Measurements from ENCODE around the gene CDHR2.

The CDHR2 gene, protein sequence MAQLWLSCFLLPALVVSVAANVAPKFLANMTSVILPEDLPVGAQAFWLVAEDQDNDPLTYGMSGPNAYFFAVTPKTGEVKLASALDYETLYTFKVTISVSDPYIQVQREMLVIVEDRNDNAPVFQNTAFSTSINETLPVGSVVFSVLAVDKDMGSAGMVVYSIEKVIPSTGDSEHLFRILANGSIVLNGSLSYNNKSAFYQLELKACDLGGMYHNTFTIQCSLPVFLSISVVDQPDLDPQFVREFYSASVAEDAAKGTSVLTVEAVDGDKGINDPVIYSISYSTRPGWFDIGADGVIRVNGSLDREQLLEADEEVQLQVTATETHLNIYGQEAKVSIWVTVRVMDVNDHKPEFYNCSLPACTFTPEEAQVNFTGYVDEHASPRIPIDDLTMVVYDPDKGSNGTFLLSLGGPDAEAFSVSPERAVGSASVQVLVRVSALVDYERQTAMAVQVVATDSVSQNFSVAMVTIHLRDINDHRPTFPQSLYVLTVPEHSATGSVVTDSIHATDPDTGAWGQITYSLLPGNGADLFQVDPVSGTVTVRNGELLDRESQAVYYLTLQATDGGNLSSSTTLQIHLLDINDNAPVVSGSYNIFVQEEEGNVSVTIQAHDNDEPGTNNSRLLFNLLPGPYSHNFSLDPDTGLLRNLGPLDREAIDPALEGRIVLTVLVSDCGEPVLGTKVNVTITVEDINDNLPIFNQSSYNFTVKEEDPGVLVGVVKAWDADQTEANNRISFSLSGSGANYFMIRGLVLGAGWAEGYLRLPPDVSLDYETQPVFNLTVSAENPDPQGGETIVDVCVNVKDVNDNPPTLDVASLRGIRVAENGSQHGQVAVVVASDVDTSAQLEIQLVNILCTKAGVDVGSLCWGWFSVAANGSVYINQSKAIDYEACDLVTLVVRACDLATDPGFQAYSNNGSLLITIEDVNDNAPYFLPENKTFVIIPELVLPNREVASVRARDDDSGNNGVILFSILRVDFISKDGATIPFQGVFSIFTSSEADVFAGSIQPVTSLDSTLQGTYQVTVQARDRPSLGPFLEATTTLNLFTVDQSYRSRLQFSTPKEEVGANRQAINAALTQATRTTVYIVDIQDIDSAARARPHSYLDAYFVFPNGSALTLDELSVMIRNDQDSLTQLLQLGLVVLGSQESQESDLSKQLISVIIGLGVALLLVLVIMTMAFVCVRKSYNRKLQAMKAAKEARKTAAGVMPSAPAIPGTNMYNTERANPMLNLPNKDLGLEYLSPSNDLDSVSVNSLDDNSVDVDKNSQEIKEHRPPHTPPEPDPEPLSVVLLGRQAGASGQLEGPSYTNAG (N-terminal part only)

DNA sequence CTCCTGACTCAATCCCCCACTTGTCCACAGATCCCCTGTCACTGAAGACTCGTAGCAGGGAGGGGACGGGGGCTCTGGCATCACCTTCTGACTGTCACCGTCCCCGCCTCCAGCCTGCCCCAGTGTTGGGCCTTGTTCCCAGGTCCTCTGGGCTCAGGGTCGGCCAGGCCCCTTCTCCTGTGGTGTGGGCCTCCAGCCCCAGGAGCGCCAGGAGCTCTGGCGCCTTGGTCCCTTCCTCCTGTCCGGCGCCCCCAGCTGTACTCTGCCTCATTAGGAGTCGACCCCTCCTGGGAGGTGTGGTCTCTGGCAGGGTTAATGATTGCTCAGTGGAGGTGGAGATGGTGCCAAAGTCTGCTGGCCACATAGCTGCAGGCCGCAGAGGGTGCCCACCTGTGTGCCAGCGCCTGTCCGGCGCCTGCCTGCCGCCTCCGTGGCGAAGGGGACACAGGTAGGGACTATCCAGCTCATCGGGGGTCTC lies at the start of gene CDHR2:
CDHR2 (plus strand) TSS at position 376 of the 478 bp plus-strand sequence. CDS start 16,011 bp downstream, outside the sequence.
- no peak within 1 kb of the TSS for H3K4me3 ChIP-seq (ENCODE audit: low read depth in 1 of 5, low read length in 5 of 5)
- peaks cover 0 to 9% (median 3%) of the 10 kb centered on the region in 5 donors for H3K4me1 ChIP-seq (ENCODE audit: control insufficient read depth in 5 of 5, insufficient read depth in 5 of 5, low read length in 5 of 5)
- no peak within 1 kb of the TSS for H3K9ac ChIP-seq (ENCODE audit: low read length in 5 of 5)
- H3K27ac ChIP-seq (ENCODE audit: low read depth, low read length): no peak within 1 kb of the TSS
- no peaks in the 10 kb centered on the region for H3K36me3 ChIP-seq (ENCODE audit: control insufficient read depth in 5 of 5, insufficient read depth in 5 of 5, low read length in 5 of 5)
- peaks cover 25 to 38% (median 29%) of the 10 kb centered on the region in 5 donors for H3K27me3 ChIP-seq (ENCODE audit: control insufficient read depth in 5 of 5, insufficient read depth in 4 of 5, low read length in 5 of 5)
- H3K9me3 ChIP-seq (ENCODE audit: control insufficient read depth in 5 of 5, low read length in 5 of 5): no peaks in the 10 kb centered on the region

DNA sequence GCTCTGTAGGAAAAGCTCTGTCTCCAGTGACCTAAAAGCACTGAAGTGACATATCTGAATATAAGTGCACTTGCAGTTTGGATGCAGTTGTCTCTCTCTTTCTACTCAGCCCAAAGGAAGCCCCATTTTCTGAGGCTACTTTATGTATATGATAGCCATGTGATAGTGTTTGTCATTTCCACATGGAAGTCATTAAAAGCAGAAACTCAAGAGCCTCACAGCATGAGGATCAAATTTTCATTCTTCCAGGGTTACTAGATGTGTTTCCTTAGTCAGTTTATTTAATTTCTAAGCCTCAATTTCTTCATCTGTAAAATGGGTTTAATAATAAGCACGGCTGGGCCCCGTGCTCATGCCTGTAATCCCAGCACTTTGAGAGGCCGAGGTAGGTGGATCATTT lies 48.6 kb upstream of the CDHR2 start:
- Histone ChIP-seq H3K27me3 (ENCODE audit: control insufficient read depth in 5 of 5, insufficient read depth in 4 of 5, low read length in 5 of 5) (no peaks in the 10 kb centered on the region), H3K27ac (ENCODE audit: low read depth, low read length) (no peak overlapping the region), H3K4me1 (ENCODE audit: control insufficient read depth in 5 of 5, insufficient read depth in 5 of 5, low read length in 5 of 5) (no peaks in the 10 kb centered on the region), H3K9me3 (ENCODE audit: control insufficient read depth in 5 of 5, low read length in 5 of 5) (no peaks in the 10 kb centered on the region), H3K9ac (ENCODE audit: low read length in 5 of 5) (no peak overlapping the region), H3K4me3 (ENCODE audit: low read depth in 1 of 5, low read length in 5 of 5) (no peak overlapping the region), H3K36me3 (ENCODE audit: control insufficient read depth in 5 of 5, insufficient read depth in 5 of 5, low read length in 5 of 5) (peaks cover 32 to 90% (median 72%) of the 10 kb centered on the region in 5 donors)

DNA sequence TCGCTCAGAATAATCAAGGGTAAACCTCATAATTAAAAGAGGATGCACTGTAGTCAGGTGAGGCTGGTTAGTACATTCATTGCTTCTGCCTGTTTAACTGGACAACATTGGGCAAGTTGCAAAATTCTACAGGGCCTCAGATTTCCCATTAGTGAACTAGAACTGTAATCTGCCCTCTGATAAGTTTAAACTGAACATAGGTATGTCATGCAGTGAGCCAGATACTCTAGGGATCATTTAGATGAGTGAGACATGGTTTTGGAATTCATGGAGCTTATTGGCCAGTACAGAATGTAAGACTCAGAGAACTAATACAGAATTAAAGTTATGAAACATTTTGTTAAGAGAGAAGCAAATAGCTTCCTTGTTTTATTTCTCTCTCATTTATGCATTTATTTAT lies 47.8 kb upstream of the CDHR2 start:
- H3K4me3 ChIP-seq (ENCODE audit: low read depth in 1 of 5, low read length in 5 of 5): no peak overlapping the region
- H3K36me3 ChIP-seq (ENCODE audit: control insufficient read depth in 5 of 5, insufficient read depth in 5 of 5, low read length in 5 of 5): peaks cover 35 to 88% (median 69%) of the 10 kb centered on the region in 5 donors
- H3K9me3 ChIP-seq (ENCODE audit: control insufficient read depth in 5 of 5, low read length in 5 of 5): no peaks in the 10 kb centered on the region
- no peaks in the 10 kb centered on the region for H3K4me1 ChIP-seq (ENCODE audit: control insufficient read depth in 5 of 5, insufficient read depth in 5 of 5, low read length in 5 of 5)
- no peak overlapping the region for H3K27ac ChIP-seq (ENCODE audit: low read depth, low read length)
- no peaks in the 10 kb centered on the region for H3K27me3 ChIP-seq (ENCODE audit: control insufficient read depth in 5 of 5, insufficient read depth in 4 of 5, low read length in 5 of 5)
- H3K9ac ChIP-seq (ENCODE audit: low read length in 5 of 5): no peak overlapping the region

DNA sequence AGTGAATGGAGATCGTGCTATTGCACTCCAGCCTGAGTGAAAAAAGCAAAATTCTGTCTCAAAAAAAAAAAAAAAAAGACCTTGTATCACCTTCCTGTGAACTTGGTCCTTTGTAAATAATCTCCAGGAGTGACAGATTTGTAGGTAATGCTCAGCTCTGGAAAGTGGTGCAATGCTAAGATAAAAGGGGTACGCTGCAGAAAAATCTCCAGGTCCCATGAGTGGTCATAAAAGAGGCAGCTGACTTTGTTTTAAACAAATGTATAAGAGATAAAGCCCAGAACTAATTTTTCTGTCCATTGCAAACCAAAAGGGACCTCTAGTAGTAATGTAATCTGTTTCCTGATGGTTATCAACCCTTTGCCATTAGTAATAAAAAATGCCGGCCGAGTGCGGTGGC lies 45.6 kb upstream of the CDHR2 start:
- Histone ChIP-seq H3K4me1 (ENCODE audit: control insufficient read depth in 5 of 5, insufficient read depth in 5 of 5, low read length in 5 of 5) (no peaks in the 10 kb centered on the region), H3K4me3 (ENCODE audit: low read depth in 1 of 5, low read length in 5 of 5) (no peak overlapping the region), H3K27me3 (ENCODE audit: control insufficient read depth in 5 of 5, insufficient read depth in 4 of 5, low read length in 5 of 5) (no peaks in the 10 kb centered on the region), H3K9me3 (ENCODE audit: control insufficient read depth in 5 of 5, low read length in 5 of 5) (no peaks in the 10 kb centered on the region), H3K36me3 (ENCODE audit: control insufficient read depth in 5 of 5, insufficient read depth in 5 of 5, low read length in 5 of 5) (peaks cover 29 to 88% (median 71%) of the 10 kb centered on the region in 5 donors), H3K9ac (ENCODE audit: low read length in 5 of 5) (no peak overlapping the region), H3K27ac (ENCODE audit: low read depth, low read length) (no peak overlapping the region)

DNA sequence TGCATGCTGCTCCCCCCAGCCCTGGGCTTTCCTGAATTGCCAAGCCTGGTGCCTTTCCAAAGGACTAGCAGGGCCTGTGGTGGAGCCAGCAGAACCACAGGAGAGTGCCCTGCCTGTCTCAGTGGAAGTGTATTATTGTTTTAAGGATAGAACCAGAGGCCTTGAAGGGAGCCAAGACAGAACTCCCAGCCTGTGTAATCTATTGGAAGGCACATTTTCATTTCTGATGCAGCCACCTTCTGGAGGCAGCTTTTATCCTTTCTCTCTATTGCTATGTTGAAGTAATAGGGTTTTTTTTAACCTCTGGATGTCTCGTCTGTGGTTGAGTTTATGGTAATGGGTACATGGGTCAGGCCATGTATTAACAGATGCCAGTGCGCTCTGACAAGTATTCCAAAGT lies 41.2 kb upstream of the CDHR2 start:
- no peak overlapping the region for H3K9ac ChIP-seq (ENCODE audit: low read length in 5 of 5)
- no peaks in the 10 kb centered on the region for H3K27me3 ChIP-seq (ENCODE audit: control insufficient read depth in 5 of 5, insufficient read depth in 4 of 5, low read length in 5 of 5)
- no peaks in the 10 kb centered on the region for H3K9me3 ChIP-seq (ENCODE audit: control insufficient read depth in 5 of 5, low read length in 5 of 5)
- peaks cover 15 to 61% (median 44%) of the 10 kb centered on the region in 5 donors for H3K36me3 ChIP-seq (ENCODE audit: control insufficient read depth in 5 of 5, insufficient read depth in 5 of 5, low read length in 5 of 5)
- no peaks in the 10 kb centered on the region for H3K4me1 ChIP-seq (ENCODE audit: control insufficient read depth in 5 of 5, insufficient read depth in 5 of 5, low read length in 5 of 5)
- no peak overlapping the region for H3K27ac ChIP-seq (ENCODE audit: low read depth, low read length)
- no peak overlapping the region for H3K4me3 ChIP-seq (ENCODE audit: low read depth in 1 of 5, low read length in 5 of 5)

DNA sequence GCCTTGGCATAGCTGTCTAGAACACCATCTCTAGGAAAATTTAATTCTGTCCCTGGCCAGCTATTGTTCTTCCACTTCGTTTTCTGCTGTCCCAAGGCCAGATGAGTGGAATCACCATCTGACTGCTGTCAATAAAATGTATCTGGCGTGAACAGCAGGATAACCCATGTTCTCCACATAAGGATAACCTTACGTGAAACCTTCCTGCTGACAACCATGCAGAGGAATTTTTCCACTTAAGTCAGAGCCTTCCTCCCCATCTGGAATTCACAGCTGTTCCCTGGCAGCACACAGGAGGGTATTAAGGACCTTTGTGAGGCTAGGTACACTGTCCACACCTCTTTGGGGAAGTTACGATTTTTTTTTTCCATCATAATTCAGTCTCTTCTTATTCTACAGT lies 40.5 kb upstream of the CDHR2 start:
- no peak overlapping the region for H3K9ac ChIP-seq (ENCODE audit: low read length in 5 of 5)
- no peak overlapping the region for H3K27ac ChIP-seq (ENCODE audit: low read depth, low read length)
- H3K9me3 ChIP-seq (ENCODE audit: control insufficient read depth in 5 of 5, low read length in 5 of 5): no peaks in the 10 kb centered on the region
- peaks cover 15 to 58% (median 44%) of the 10 kb centered on the region in 5 donors for H3K36me3 ChIP-seq (ENCODE audit: control insufficient read depth in 5 of 5, insufficient read depth in 5 of 5, low read length in 5 of 5)
- no peaks in the 10 kb centered on the region for H3K27me3 ChIP-seq (ENCODE audit: control insufficient read depth in 5 of 5, insufficient read depth in 4 of 5, low read length in 5 of 5)
- H3K4me1 ChIP-seq (ENCODE audit: control insufficient read depth in 5 of 5, insufficient read depth in 5 of 5, low read length in 5 of 5): no peaks in the 10 kb centered on the region
- H3K4me3 ChIP-seq (ENCODE audit: low read depth in 1 of 5, low read length in 5 of 5): no peak overlapping the region

DNA sequence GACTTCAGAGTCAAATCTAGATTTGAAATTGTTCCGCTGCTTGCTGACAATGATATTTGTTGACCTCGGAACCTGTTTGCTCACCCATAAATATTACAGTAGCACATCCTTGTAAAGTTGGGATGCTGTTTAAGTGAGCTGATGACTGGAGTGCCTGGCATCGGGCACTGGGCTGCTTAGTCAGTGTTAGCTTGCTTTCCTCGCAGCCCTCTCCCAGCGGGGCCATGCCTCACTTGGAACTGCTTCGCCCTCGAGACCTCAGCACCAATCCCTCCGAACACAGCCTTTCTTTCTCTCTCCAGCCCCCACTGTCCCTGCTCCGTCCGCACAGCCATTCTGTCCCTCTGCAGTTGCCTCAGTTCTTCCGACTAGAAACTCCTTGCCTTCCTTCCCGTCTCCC lies 35.4 kb upstream of the CDHR2 start:
- no peak overlapping the region for H3K27ac ChIP-seq (ENCODE audit: low read depth, low read length)

DNA sequence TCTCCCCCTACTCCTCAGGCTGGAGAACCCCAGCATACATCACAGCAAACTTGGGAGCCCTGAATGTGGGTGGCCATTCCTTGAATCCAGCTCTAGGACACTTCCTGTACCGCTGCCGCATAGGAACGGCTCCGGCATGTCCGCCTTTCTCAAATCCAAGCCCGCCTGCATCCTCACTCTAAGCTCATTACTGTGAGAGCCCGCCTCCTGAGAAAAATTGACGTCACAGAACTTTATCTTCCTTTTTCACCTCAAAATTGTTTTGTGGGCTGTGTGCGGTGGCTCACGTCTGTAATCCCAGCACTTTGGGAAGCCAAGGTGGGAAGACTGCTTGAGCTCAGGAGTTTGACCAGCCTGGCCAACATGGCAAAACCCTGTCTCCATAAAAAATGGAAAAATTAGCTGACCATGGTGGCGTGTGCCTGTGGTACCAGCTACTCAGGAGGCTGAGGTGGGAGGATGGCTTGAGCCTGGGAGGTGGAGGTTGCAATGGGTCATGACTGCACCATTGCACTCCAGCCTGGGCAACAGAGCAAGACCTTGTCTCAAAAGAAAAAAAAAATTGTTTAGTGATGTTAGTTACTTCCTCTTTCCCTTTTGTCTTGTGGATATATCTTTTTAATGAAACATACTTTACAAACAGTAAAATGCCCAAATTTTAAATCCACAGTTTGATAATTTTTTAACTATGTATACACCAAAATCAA lies 34.7 kb upstream of the CDHR2 start:
- Histone ChIP-seq H3K4me3 (ENCODE audit: low read depth in 1 of 5, low read length in 5 of 5) (no peak overlapping the region), H3K27me3 (ENCODE audit: control insufficient read depth in 5 of 5, insufficient read depth in 4 of 5, low read length in 5 of 5) (no peaks in the 10 kb centered on the region), H3K9ac (ENCODE audit: low read length in 5 of 5) (no peak overlapping the region), H3K27ac (ENCODE audit: low read depth, low read length) (no peak overlapping the region), H3K9me3 (ENCODE audit: control insufficient read depth in 5 of 5, low read length in 5 of 5) (no peaks in the 10 kb centered on the region), H3K4me1 (ENCODE audit: control insufficient read depth in 5 of 5, insufficient read depth in 5 of 5, low read length in 5 of 5) (no peaks in the 10 kb centered on the region), H3K36me3 (ENCODE audit: control insufficient read depth in 5 of 5, insufficient read depth in 5 of 5, low read length in 5 of 5) (peaks cover 0 to 3% (median 2%) of the 10 kb centered on the region in 5 donors)

More for the DNA sequence above, 35.4 kb upstream of the CDHR2 start:
- Histone ChIP-seq H3K4me1 (ENCODE audit: control insufficient read depth in 5 of 5, insufficient read depth in 5 of 5, low read length in 5 of 5) (no peaks in the 10 kb centered on the region), H3K4me3 (ENCODE audit: low read depth in 1 of 5, low read length in 5 of 5) (no peak overlapping the region), H3K9me3 (ENCODE audit: control insufficient read depth in 5 of 5, low read length in 5 of 5) (no peaks in the 10 kb centered on the region), H3K27me3 (ENCODE audit: control insufficient read depth in 5 of 5, insufficient read depth in 4 of 5, low read length in 5 of 5) (no peaks in the 10 kb centered on the region), H3K36me3 (ENCODE audit: control insufficient read depth in 5 of 5, insufficient read depth in 5 of 5, low read length in 5 of 5) (peaks cover 3 to 9% (median 6%) of the 10 kb centered on the region in 5 donors), H3K9ac (ENCODE audit: low read length in 5 of 5) (no peak overlapping the region)

DNA sequence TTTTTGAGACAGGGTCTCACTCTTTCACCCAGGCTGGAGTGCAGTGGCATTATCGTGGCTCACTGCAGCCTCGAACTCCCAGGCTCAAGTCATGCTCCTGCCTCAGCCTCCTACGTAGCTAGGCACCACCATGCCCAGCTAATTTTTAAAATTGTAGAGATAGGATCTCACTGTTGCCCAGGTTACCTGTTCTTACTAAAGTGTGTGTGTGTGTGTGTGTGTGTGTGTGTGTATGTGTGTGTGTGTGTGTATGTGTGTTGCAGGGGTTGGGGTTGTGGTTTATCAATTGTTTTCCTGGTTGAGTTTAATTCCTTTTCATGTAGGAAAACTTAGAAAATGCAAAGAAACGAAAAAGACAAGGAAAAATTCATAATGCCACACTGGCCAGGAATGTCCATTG lies 33.7 kb upstream of the CDHR2 start:
- no peak overlapping the region for H3K4me3 ChIP-seq (ENCODE audit: low read depth in 1 of 5, low read length in 5 of 5)
- no peak overlapping the region for H3K27ac ChIP-seq (ENCODE audit: low read depth, low read length)
- H3K4me1 ChIP-seq (ENCODE audit: control insufficient read depth in 5 of 5, insufficient read depth in 5 of 5, low read length in 5 of 5): no peaks in the 10 kb centered on the region
- H3K36me3 ChIP-seq (ENCODE audit: control insufficient read depth in 5 of 5, insufficient read depth in 5 of 5, low read length in 5 of 5): no peaks in the 10 kb centered on the region
- H3K9me3 ChIP-seq (ENCODE audit: control insufficient read depth in 5 of 5, low read length in 5 of 5): no peaks in the 10 kb centered on the region
- no peak overlapping the region for H3K9ac ChIP-seq (ENCODE audit: low read length in 5 of 5)
- H3K27me3 ChIP-seq (ENCODE audit: control insufficient read depth in 5 of 5, insufficient read depth in 4 of 5, low read length in 5 of 5): peaks cover 0 to 4% (median 0%) of the 10 kb centered on the region in 5 donors
